Peyer's patch (tissue), 4 donors: Measurements from ENCODE around the gene LRBA. TPM values are rescaled to one million over a fixed set of nuclear protein-coding genes. Genes with fewer than 3 reads are reported as not detected.

ENCODE experiments used
- DNase-seq, 3 donors: peaks; one replicate each; pipeline ENCODE4 v3.0.0-alpha.2; 2017 to 2019
- H3K27ac ChIP-seq, 4 donors: fragments of 200-600 bp; sonication (generic); one replicate each; pipeline ENCODE4 v1.5.1; 2016 to 2019
- H3K27me3 ChIP-seq, 2 donors: fragments of 200-600 bp; sonication (generic); one replicate each; pipeline ENCODE4 v1.5.1; 2019
- H3K36me3 ChIP-seq, 3 donors: fragments of 200-600 bp; sonication (generic); one replicate each; pipeline ENCODE4 v1.5.1; 2016 to 2019
- H3K4me1 ChIP-seq, 4 donors: fragments of 200-600 bp; sonication (generic); one replicate each; pipeline ENCODE4 v1.5.1; 2016 to 2019
- H3K4me3 ChIP-seq, 4 donors: fragments of 200-600 bp; sonication (generic); 1 replicate in 3 of 4; 2 replicates in 1 of 4; pipeline ENCODE4 v1.5.1; 2016 to 2019; ENCODE audit warnings: mild to moderate bottlenecking in 1 of 4
- H3K9me3 ChIP-seq, 4 donors: fragments of 200-600 bp; sonication (generic); one replicate each; pipeline ENCODE4 v1.5.1; 2016 to 2019; ENCODE audit warnings: mild to moderate bottlenecking in 1 of 4
- CTCF ChIP-seq, 6 experiments: fragments of 450-650 bp in 4 of 6; fragments of 200-600 bp in 2 of 6; sonication (generic) in 1 of 6; IDR thresholded peaks; one replicate each; pipeline ENCODE4 v1.5.1; 2017 to 2019; ENCODE audit warnings: antibody characterized with exemption in 6 of 6, mild to moderate bottlenecking in 3 of 6, moderate library complexity in 1 of 6
- POLR2A ChIP-seq, 2 donors: fragments of 450-650 bp; IDR thresholded peaks; one replicate each; pipeline ENCODE4 v1.5.1; 2017; ENCODE audit warnings: antibody characterized with exemption in 2 of 2, mild to moderate bottlenecking in 2 of 2, moderate library complexity in 2 of 2
- total RNA-seq, 4 donors: library from RNA; depleted of rRNA; stranded (reverse); fragments of >200 nt; gene quantifications; one replicate each; pipeline ENCODE4 v1.1.0, GENCODE V29; 2016

LRBA gene
- total RNA-seq, 4 donors from 2014 or later, result 71.5 to 120 (median 91.7) TPM

GRCh38 chr4:150949342-150949741 lies 65.7 kb downstream of the LRBA start:
- TF ChIP-seq POLR2A (IDR thresholded peaks at IDR 0.05) (no peak), CTCF (IDR thresholded peaks at IDR 0.05) (no peak)
- Histone ChIP-seq H3K4me3 (no peak overlapping the region), H3K27ac (no peak overlapping the region)

DNA sequence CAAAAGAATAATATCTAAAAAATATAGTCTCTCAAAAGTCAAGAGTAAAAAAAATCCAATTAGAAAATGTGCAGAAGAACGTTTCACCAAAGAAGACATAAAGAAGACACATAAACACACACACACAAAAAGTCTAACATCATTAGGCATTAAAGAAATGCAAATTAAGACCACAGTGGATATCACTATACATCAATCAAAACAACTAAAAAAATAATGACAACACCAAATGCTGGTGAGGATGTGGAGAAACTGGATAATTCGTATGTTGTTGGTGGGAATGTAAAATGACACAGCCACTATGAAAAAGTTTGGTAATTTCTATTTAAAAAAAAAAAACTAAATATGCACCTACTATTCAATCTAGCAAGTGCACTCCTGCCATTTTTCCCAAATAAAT lies 66.4 kb downstream of the LRBA start:
- H3K9me3 ChIP-seq, result no peaks in the 10 kb centered on the region
- H3K27me3 ChIP-seq, result no peaks in the 10 kb centered on the region
- no peaks in the 10 kb centered on the region for H3K4me1 ChIP-seq
- TF ChIP-seq POLR2A (IDR thresholded peaks at IDR 0.05) (no peak), CTCF (IDR thresholded peaks at IDR 0.05) (no peak)
- H3K36me3 ChIP-seq, result no peaks in the 10 kb centered on the region
- no peak overlapping the region for H3K4me3 ChIP-seq
- no peak for DNase-seq
- H3K27ac ChIP-seq, result no peak overlapping the region

More at GRCh38 chr4:150949342-150949741, 65.7 kb downstream of the LRBA start:
- Histone ChIP-seq H3K36me3 (no peaks in the 10 kb centered on the region), H3K4me1 (no peaks in the 10 kb centered on the region), H3K9me3 (no peaks in the 10 kb centered on the region), H3K27me3 (no peaks in the 10 kb centered on the region)
- no peak for DNase-seq

DNA sequence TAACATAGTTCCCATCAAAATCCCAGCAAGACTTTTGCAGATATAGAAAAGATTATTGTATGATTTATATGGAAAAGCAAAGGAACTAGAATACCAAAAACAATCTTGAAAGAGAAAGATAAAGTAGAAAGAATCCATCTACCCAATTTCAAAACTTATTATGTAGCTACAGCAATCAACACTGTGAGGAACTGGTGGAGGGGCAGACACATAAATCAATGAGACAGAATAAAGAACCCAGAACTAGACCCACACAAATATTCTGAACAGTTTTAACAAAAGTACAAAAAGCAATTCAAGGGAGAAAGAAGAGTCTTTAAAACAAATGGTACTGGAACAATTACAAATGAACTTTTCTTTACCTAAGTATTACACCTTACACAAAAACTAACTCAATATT lies 67.0 kb downstream of the LRBA start:
- Histone ChIP-seq H3K4me3 (no peak overlapping the region), H3K27ac (no peak overlapping the region), H3K27me3 (no peaks in the 10 kb centered on the region), H3K9me3 (no peaks in the 10 kb centered on the region), H3K36me3 (no peaks in the 10 kb centered on the region), H3K4me1 (no peaks in the 10 kb centered on the region)
- TF ChIP-seq POLR2A (IDR thresholded peaks at IDR 0.05), result no peak
- TF ChIP-seq CTCF (IDR thresholded peaks at IDR 0.05), result no peak
- DNase-seq, result no peak

- Histone ChIP-seq H3K9me3 (no peaks in the 10 kb centered on the region), H3K27me3 (no peaks in the 10 kb centered on the region), H3K36me3 (no peaks in the 10 kb centered on the region), H3K27ac (no peak overlapping the region), H3K4me1 (no peaks in the 10 kb centered on the region), H3K4me3 (no peak overlapping the region)
- TF ChIP-seq CTCF (IDR thresholded peaks at IDR 0.05) (no peak), POLR2A (IDR thresholded peaks at IDR 0.05) (no peak)
- no peak for DNase-seq
Measured at GRCh38 chr4:150944660-150945059, 70.4 kb downstream of the LRBA start.

DNA sequence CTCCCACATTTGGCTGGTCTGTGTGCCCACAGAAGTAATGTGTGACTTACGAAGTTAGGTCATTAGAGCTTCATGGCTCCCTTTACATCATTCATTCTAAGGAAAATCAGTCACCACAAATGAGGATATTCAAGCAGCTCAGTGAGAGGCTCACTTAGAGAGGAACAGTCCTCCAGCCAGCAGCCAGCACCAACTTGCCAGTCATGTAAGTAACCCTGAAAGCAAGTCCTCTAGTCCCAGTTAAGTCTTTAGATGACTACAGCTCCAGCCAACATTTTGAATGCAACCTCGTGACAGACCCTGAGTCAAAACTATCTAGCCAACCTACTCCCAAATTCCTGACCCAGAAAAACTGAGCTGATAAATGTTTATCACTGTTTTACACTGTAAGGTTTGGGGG lies 71.3 kb downstream of the LRBA start:
- TF ChIP-seq POLR2A (IDR thresholded peaks at IDR 0.05), result no peak
- TF ChIP-seq CTCF (IDR thresholded peaks at IDR 0.05), result no peak
- H3K27me3 ChIP-seq, result no peaks in the 10 kb centered on the region
- H3K27ac ChIP-seq, result no peak overlapping the region
- H3K9me3 ChIP-seq, result no peaks in the 10 kb centered on the region
- no peaks in the 10 kb centered on the region for H3K36me3 ChIP-seq
- H3K4me3 ChIP-seq, result no peak overlapping the region
- H3K4me1 ChIP-seq, result no peaks in the 10 kb centered on the region
- DNase-seq, result no peak

DNA sequence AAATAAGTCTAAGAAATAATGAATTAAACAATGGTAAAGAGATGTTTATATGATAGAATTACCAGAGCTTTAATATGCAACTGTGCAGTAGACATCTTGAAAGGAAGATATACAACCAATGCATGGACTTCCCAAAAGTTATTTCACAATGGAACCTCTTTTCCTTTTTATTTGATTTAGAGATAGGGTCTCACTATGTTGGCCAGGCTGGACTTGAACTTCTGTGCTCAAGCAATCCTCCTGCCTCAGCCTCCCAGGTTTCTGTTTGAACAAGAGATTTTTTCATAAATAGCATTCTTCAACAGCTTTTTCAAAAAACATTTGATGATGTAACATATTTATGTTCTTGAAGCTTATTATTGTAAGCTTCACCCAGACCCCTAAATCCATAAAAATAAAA lies 72.0 kb downstream of the LRBA start:
- Histone ChIP-seq H3K4me3 (no peak overlapping the region), H3K36me3 (no peaks in the 10 kb centered on the region), H3K4me1 (no peaks in the 10 kb centered on the region), H3K9me3 (no peaks in the 10 kb centered on the region), H3K27me3 (no peaks in the 10 kb centered on the region), H3K27ac (no peak overlapping the region)
- TF ChIP-seq CTCF (IDR thresholded peaks at IDR 0.05) (no peak), POLR2A (IDR thresholded peaks at IDR 0.05) (no peak)
- no peak for DNase-seq
